Immature natural killer cell (primary cell): ENCODE measurements around the gene TRAPPC12. TPM values are rescaled to one million over a fixed set of nuclear protein-coding genes. Genes with fewer than 3 reads are reported as not detected.
"Not testable (repeated sequence)": the region's sequence is repeated elsewhere in the genome, so short reads cannot be mapped to it uniquely, and the experiment has no call there.

Source experiments
- DNase-seq, 3 donors: peaks; one replicate each; pipeline ENCODE4 v3.0.0; 2022; ENCODE audit warnings: mixed read lengths in 1 of 3
- H3K27ac Mint-ChIP-seq, 6 donors: one replicate each; pipeline ENCODE4 v1.8.0; 2020; ENCODE audit warnings: mixed read lengths in 6 of 6, mild to moderate bottlenecking in 5 of 6, inconsistent platforms in 4 of 6, moderate library complexity in 3 of 6
- H3K27me3 Mint-ChIP-seq, 3 donors: one replicate each; pipeline ENCODE4 v1.8.0; 2020 to 2021; ENCODE audit warnings: low read depth in 3 of 3, mild to moderate bottlenecking in 3 of 3, mixed read lengths in 3 of 3, moderate library complexity in 3 of 3, inconsistent platforms in 1 of 3
- H3K36me3 Mint-ChIP-seq, 3 donors: one replicate each; pipeline ENCODE4 v1.8.0; 2020; ENCODE audit warnings: mixed read lengths in 3 of 3, inconsistent platforms in 2 of 3, mild to moderate bottlenecking in 2 of 3
- H3K4me1 Mint-ChIP-seq, 2 donors: one replicate each; pipeline ENCODE4 v1.8.0; 2020; ENCODE audit warnings: inconsistent platforms in 2 of 2, mild to moderate bottlenecking in 2 of 2, mixed read lengths in 2 of 2, moderate library complexity in 1 of 2
- H3K4me3 Mint-ChIP-seq, 5 donors: one replicate each; pipeline ENCODE4 v1.8.0; 2020; ENCODE audit warnings: mild to moderate bottlenecking in 5 of 5, mixed read lengths in 5 of 5, inconsistent platforms in 3 of 5, moderate library complexity in 3 of 5
- H3K9me3 Mint-ChIP-seq, 6 donors: one replicate each; pipeline ENCODE4 v1.8.0; 2020; ENCODE audit warnings: mild to moderate bottlenecking in 6 of 6, mixed read lengths in 6 of 6, inconsistent platforms in 4 of 6, moderate library complexity in 3 of 6
- polyA plus RNA-seq, 3 donors: library from polyadenylated mRNA; unstranded; fragments of 300-500 nt; fragmentation: Illumina TruSeq; gene quantifications; one replicate each; pipeline ENCODE4 v1.2.3, GENCODE V29; 2021

The TRAPPC12 gene
- polyA plus RNA-seq, 3 donors from 2014 or later: 14.4 to 41.4 (median 19.9) TPM

- H3K9me3 Mint-ChIP-seq: no peaks in the 10 kb centered on the region
- H3K4me3 Mint-ChIP-seq: no peak overlapping the region
- H3K27ac Mint-ChIP-seq: no peak overlapping the region
- no peaks in the 10 kb centered on the region for H3K27me3 Mint-ChIP-seq
- H3K4me1 Mint-ChIP-seq: no peaks in the 10 kb centered on the region
- peaks cover 4 to 24% (median 13%) of the 10 kb centered on the region in 3 donors for H3K36me3 Mint-ChIP-seq
- no peak for DNase-seq
These were observed 70.4 kb downstream of the TRAPPC12 start for GRCh38 chr2:3449936-3450335.

GRCh38 chr2:3450385-3451010, 71.0 kb downstream of the TRAPPC12 start:
- no peaks in the 10 kb centered on the region for H3K9me3 Mint-ChIP-seq
- H3K27ac Mint-ChIP-seq: no peak overlapping the region
- no peak overlapping the region for H3K4me3 Mint-ChIP-seq
- no peaks in the 10 kb centered on the region for H3K4me1 Mint-ChIP-seq
- no peaks in the 10 kb centered on the region for H3K27me3 Mint-ChIP-seq
- no peak for DNase-seq
- peaks cover 4 to 25% (median 13%) of the 10 kb centered on the region in 3 donors for H3K36me3 Mint-ChIP-seq

- Mint-ChIP-seq H3K9me3 (no peaks in the 10 kb centered on the region), H3K4me1 (no peaks in the 10 kb centered on the region), H3K27ac (no peak overlapping the region), H3K36me3 (peaks cover 4 to 19% (median 10%) of the 10 kb centered on the region in 3 donors), H3K4me3 (no peak overlapping the region), H3K27me3 (no peaks in the 10 kb centered on the region)
- DNase-seq: no peak
These were observed 71.7 kb downstream of the TRAPPC12 start for GRCh38 chr2:3451169-3451568.

GRCh38 chr2:3451926-3452671, 72.6 kb downstream of the TRAPPC12 start:
- no peak for DNase-seq
- no peaks in the 10 kb centered on the region for H3K4me1 Mint-ChIP-seq
- H3K4me3 Mint-ChIP-seq: no peak overlapping the region
- peaks cover 4 to 19% (median 9%) of the 10 kb centered on the region in 3 donors for H3K36me3 Mint-ChIP-seq
- H3K27ac Mint-ChIP-seq: no peak overlapping the region
- H3K9me3 Mint-ChIP-seq: no peaks in the 10 kb centered on the region
- H3K27me3 Mint-ChIP-seq: no peaks in the 10 kb centered on the region

- peaks cover 0 to 2% (median 0%) of the 10 kb centered on the region in 3 donors for H3K27me3 Mint-ChIP-seq
- peaks cover 6 to 21% (median 8%) of the 10 kb centered on the region in 3 donors for H3K36me3 Mint-ChIP-seq
These were observed 73.9 kb downstream of the TRAPPC12 start for GRCh38 chr2:3453190-3453999.

GRCh38 chr2:3454005-3454404, 74.5 kb downstream of the TRAPPC12 start:
- not testable (repeated sequence) for H3K4me3 Mint-ChIP-seq, DNase-seq, H3K9me3 Mint-ChIP-seq, H3K4me1 Mint-ChIP-seq, H3K27me3 Mint-ChIP-seq
- peaks cover 5 to 22% (median 11%) of the 10 kb centered on the region in 3 donors for H3K36me3 Mint-ChIP-seq
- H3K27ac Mint-ChIP-seq: peak overlapping the region in 1 of 6 donors; percentile 28

More at GRCh38 chr2:3453190-3453999, 73.9 kb downstream of the TRAPPC12 start:
- H3K27ac Mint-ChIP-seq: peak overlapping the region in 1 of 6 donors; percentile 28
- DNase-seq: no peak
- no peak overlapping the region for H3K4me3 Mint-ChIP-seq
- no peaks in the 10 kb centered on the region for H3K4me1 Mint-ChIP-seq
- H3K9me3 Mint-ChIP-seq: no peaks in the 10 kb centered on the region

- Mint-ChIP-seq H3K4me1 (no peaks in the 10 kb centered on the region), H3K27ac (no peak overlapping the region), H3K36me3 (peaks cover 4 to 17% (median 5%) of the 10 kb centered on the region in 3 donors), H3K27me3 (peaks cover 0 to 2% (median 0%) of the 10 kb centered on the region in 3 donors), H3K4me3 (no peak overlapping the region), H3K9me3 (no peaks in the 10 kb centered on the region)
- no peak for DNase-seq
These were observed 75.3 kb downstream of the TRAPPC12 start for GRCh38 chr2:3454802-3455201.

GRCh38 chr2:3456125-3456524, 76.6 kb downstream of the TRAPPC12 start:
- H3K4me1 Mint-ChIP-seq: no peaks in the 10 kb centered on the region
- H3K27ac Mint-ChIP-seq: peak overlapping the region in 1 of 6 donors; percentile 12
- DNase-seq: no peak
- peaks cover 0 to 2% (median 0%) of the 10 kb centered on the region in 3 donors for H3K27me3 Mint-ChIP-seq
- H3K4me3 Mint-ChIP-seq: no peak overlapping the region
- H3K9me3 Mint-ChIP-seq: no peaks in the 10 kb centered on the region
- H3K36me3 Mint-ChIP-seq: peaks cover 4 to 13% (median 5%) of the 10 kb centered on the region in 3 donors

GRCh38 chr2:3457524-3458395, 78.3 kb downstream of the TRAPPC12 start:
- H3K36me3 Mint-ChIP-seq: peaks cover 4 to 16% (median 5%) of the 10 kb centered on the region in 3 donors
- H3K4me1 Mint-ChIP-seq: peaks cover 0 to 6% of the 10 kb centered on the region in 2 donors
- peaks cover 0 to 2% (median 0%) of the 10 kb centered on the region in 3 donors for H3K27me3 Mint-ChIP-seq
- H3K9me3 Mint-ChIP-seq: no peaks in the 10 kb centered on the region
- DNase-seq: no peak
- H3K27ac Mint-ChIP-seq: no peak overlapping the region
- no peak overlapping the region for H3K4me3 Mint-ChIP-seq

- H3K27me3 Mint-ChIP-seq: peaks cover 0 to 2% (median 2%) of the 10 kb centered on the region in 3 donors
- H3K27ac Mint-ChIP-seq: peak overlapping the region in 1 of 6 donors; percentile 23
- no peaks in the 10 kb centered on the region for H3K9me3 Mint-ChIP-seq
- no peak overlapping the region for H3K4me3 Mint-ChIP-seq
- peaks cover 4 to 16% (median 5%) of the 10 kb centered on the region in 3 donors for H3K36me3 Mint-ChIP-seq
- H3K4me1 Mint-ChIP-seq: peaks cover 0 to 6% of the 10 kb centered on the region in 2 donors
- DNase-seq: no peak
These were observed 79.1 kb downstream of the TRAPPC12 start for GRCh38 chr2:3458396-3459184.

- no peak overlapping the region for H3K4me3 Mint-ChIP-seq
- no peak for DNase-seq
- H3K27me3 Mint-ChIP-seq: peaks cover 0 to 2% (median 2%) of the 10 kb centered on the region in 3 donors
- no peak overlapping the region for H3K27ac Mint-ChIP-seq
- peaks cover 0 to 6% of the 10 kb centered on the region in 2 donors for H3K4me1 Mint-ChIP-seq
- H3K9me3 Mint-ChIP-seq: no peaks in the 10 kb centered on the region
- peaks cover 5 to 19% (median 9%) of the 10 kb centered on the region in 3 donors for H3K36me3 Mint-ChIP-seq
These were observed 79.9 kb downstream of the TRAPPC12 start for GRCh38 chr2:3459185-3460015.

GRCh38 chr2:3460156-3460555, 80.7 kb downstream of the TRAPPC12 start:
- Mint-ChIP-seq H3K4me1 (peaks cover 0 to 6% of the 10 kb centered on the region in 2 donors), H3K9me3 (no peaks in the 10 kb centered on the region), H3K36me3 (peaks cover 5 to 19% (median 9%) of the 10 kb centered on the region in 3 donors), H3K27ac (peak overlapping the region in 1 of 6 donors; percentile 4), H3K27me3 (peaks cover 2% of the 10 kb centered on the region in 3 donors), H3K4me3 (no peak overlapping the region)
- no peak for DNase-seq
